ENCODE results near the gene PDAP1. TPM values are rescaled to one million over a fixed set of nuclear protein-coding genes. Genes with fewer than 3 reads are reported as not detected.

PDAP1 gene
- total and polyA plus RNA-seq, 2 of the 8 experiments (the other 6 are each of a cell fraction or from before 2014, with no cell fraction given), result 26.6 to 169 TPM

DNA sequence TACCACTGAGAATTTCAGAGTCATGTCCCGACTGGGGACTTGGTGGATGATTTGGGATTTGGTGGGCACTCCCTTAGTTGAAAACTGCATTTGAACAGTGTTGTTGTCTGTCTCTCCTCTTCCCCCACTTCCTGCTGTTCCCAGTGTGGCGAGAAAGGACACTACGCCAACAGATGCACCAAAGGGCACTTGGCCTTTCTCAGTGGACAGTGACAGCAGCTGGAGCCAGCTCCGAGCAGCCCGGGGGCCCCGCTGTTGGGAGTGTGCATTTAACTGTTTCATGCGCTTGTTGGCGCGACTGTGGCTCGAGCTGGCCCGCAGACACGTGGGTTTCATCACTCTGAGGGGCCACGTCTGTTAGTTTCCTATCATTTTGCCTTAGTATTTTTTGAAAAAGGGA is 47.9 kb upstream of the PDAP1 start:
- Histone ChIP-seq H2BK20ac (ENCODE audit: low read length) (no peak overlapping the region), H4K8ac (ENCODE audit: extremely low read depth, insufficient read depth, low read length) (peak overlapping the region; percentile 52; the same call in 1 of the 2 replicates), H3K23me2 (ENCODE audit: low read depth, low read length) (no peaks in the 10 kb centered on the region), H4K5ac (ENCODE audit: insufficient read length, low read depth, low read length) (no peak overlapping the region), H3K4me1 (replicated peaks in 1 of 4; ENCODE audit: control insufficient read depth in 3 of 4, insufficient read depth in 4 of 4, low read length in 3 of 4) (no peaks in the 10 kb centered on the region; a peak in 1 of 7 replicates), H3K27ac (ENCODE audit: low read depth, low read length) (no peak overlapping the region), H2BK12ac (ENCODE audit: low read depth, low read length) (no peak overlapping the region), H3K79me2 (ENCODE audit: control insufficient read depth in 1 of 2, insufficient read depth in 2 of 2, low read length in 2 of 2) (peaks cover 3 to 27% of the 10 kb centered on the region in 2 experiments; a peak in 3 of 4 replicates), H3K14ac (ENCODE audit: insufficient read length) (no peak overlapping the region), H3K4me3 (ENCODE audit: extremely low read depth in 1 of 4, insufficient read depth in 2 of 4, low read depth in 3 of 4, low read length in 4 of 4) (no peak overlapping the region), H3K9me3 (ENCODE audit: insufficient read depth in 2 of 2, low read depth in 1 of 2, low read length in 1 of 2) (no peaks in the 10 kb centered on the region), H3K9ac (replicated peaks in 1 of 4; ENCODE audit: extremely low read depth in 1 of 4, low read depth in 3 of 4, low read length in 3 of 4) (no peak overlapping the region), H3K23ac (ENCODE audit: insufficient read length) (no peak overlapping the region), H2BK5ac (ENCODE audit: low read depth, low read length) (no peak overlapping the region), H3K18ac (ENCODE audit: extremely low read depth, low read length) (no peak overlapping the region), H3K4ac (replicated peaks; ENCODE audit: insufficient read length, low read depth, low read length) (no peak overlapping the region), H2BK15ac (ENCODE audit: low read length) (no peak overlapping the region), H3K79me1 (ENCODE audit: low read depth, low read length) (peaks cover 3% of the 10 kb centered on the region), H3K27me3 (replicated peaks in 1 of 4; ENCODE audit: control insufficient read depth in 3 of 4, extremely low read depth in 1 of 4, insufficient read depth in 3 of 4, low read length in 3 of 4) (no peaks in the 10 kb centered on the region), H4K20me1 (replicated peaks in 1 of 2; ENCODE audit: control insufficient read depth in 1 of 2, insufficient read depth in 2 of 2, low read length in 2 of 2) (peaks cover 13 to 33% of the 10 kb centered on the region in 2 experiments), H3K36me3 (ENCODE audit: control insufficient read depth in 2 of 4, insufficient read depth in 4 of 4, low read length in 3 of 4) (peaks cover 22 to 82% (median 58%) of the 10 kb centered on the region in 4 experiments), H3K4me2 (ENCODE audit: insufficient read depth in 1 of 2, low read depth in 2 of 2, low read length in 2 of 2) (no peak overlapping the region), H4K91ac (replicated peaks; ENCODE audit: insufficient read length, low read length) (no peak overlapping the region), H2AFZ (ENCODE audit: low read length) (no peak overlapping the region), H3K56ac (replicated peaks; ENCODE audit: insufficient read length, low read depth, low read length) (no peak overlapping the region), H2BK120ac (replicated peaks; ENCODE audit: low read depth, low read length) (no peak overlapping the region), H2AK5ac (ENCODE audit: low read depth, low read length) (no peak overlapping the region)
- CTCF ChIA-PET (ENCODE audit: partially characterized antibody), result interaction anchor here (0.7 to 2.1 kb wide), 7 partner anchors 8 to 53 kb away, joined by 3 to 7 read pairs (median 3); no protein-coding TSS in a partner anchor
- WGBS, 2 experiments (ENCODE audit: extremely low coverage in 1 of 2, insufficient coverage in 1 of 2, insufficient read length in 1 of 2, insufficient replicate concordance in 2 of 2, low coverage in 1 of 2, low lambda C conversion rate in 2 of 2, missing lambda C conversion rate in 1 of 2), result 88% methylated on average over 13 of the region's 13 CpGs; no CpG with 5 or more reads in 1 of the 2 experiments
- DNase-seq (ENCODE audit: low read depth in 1 of 2, low spot score in 2 of 2) (no peak), FAIRE-seq (no peak)
- POLR2A ChIA-PET (ENCODE audit: partially characterized antibody), result interaction anchor here (1.0 to 10.7 kb wide), 11 partner anchors 6 to 102 kb away, joined by 3 to 100 read pairs (median 9); partner anchors contain the start of genes ATP5MF, BUD31, CPSF4 and PDAP1
- TF ChIP-seq HDAC2 (IDR thresholded peaks at IDR 0.05; ENCODE audit: borderline replicate concordance in 1 of 2, low read depth in 2 of 2, low read length in 2 of 2), result no peak
- no peak for TF ChIP-seq KDM4A (IDR thresholded peaks at IDR 0.05; ENCODE audit: low read depth, low read length, severe bottlenecking)
- TF ChIP-seq TAF1 (IDR thresholded peaks at IDR 0.05; ENCODE audit: low read depth, low read length), result no peak
- no peak for TF ChIP-seq RBBP5 (IDR thresholded peaks at IDR 0.05; ENCODE audit: borderline replicate concordance, low read depth, low read length)
- TF ChIP-seq MAFK (IDR thresholded peaks at IDR 0.05; ENCODE audit: low read depth, low read length), result no peak
- TF ChIP-seq, protein P1, sequence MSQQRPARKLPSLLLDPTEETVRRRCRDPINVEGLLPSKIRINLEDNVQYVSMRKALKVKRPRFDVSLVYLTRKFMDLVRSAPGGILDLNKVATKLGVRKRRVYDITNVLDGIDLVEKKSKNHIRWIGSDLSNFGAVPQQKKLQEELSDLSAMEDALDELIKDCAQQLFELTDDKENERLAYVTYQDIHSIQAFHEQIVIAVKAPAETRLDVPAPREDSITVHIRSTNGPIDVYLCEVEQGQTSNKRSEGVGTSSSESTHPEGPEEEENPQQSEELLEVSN (IDR thresholded peaks at IDR 0.05), result no peak
- no peak for TF ChIP-seq PHF8 (conservative IDR thresholded peaks at IDR 0.05; ENCODE audit: low read depth, low read length)
- TF ChIP-seq CBX5 (IDR thresholded peaks at IDR 0.05; ENCODE audit: low read depth, low read length), result no peak
- TF ChIP-seq CREB1 (IDR thresholded peaks at IDR 0.05), result no peak
- no peak for TF ChIP-seq CTBP2 (IDR thresholded peaks at IDR 0.05; ENCODE audit: borderline replicate concordance, insufficient read depth, insufficient read length, low read length)
- TF ChIP-seq SP4 (IDR thresholded peaks at IDR 0.05; ENCODE audit: low read length), result no peak
- no peak for TF ChIP-seq GTF2F1 (IDR thresholded peaks at IDR 0.05; ENCODE audit: borderline replicate concordance, low read depth, low read length)
- TF ChIP-seq NANOG (IDR thresholded peaks at IDR 0.05; ENCODE audit: insufficient read depth, low read depth, low read length, poor library complexity, severe bottlenecking), result no peak
